Kidney (tissue), 14 donors: ENCODE data around the gene DHRS7B. TPM values are rescaled to one million over a fixed set of nuclear protein-coding genes. Genes with fewer than 3 reads are reported as not detected.

ENCODE experiments used
- DNase-seq, 5 donors: peaks; one replicate each; pipeline ENCODE4 v3.0.0-alpha.2; 2013 to 2020
- FAIRE-seq: peaks from 2 replicates; lab custom pipeline; 2012; peaks lifted over from hg19 to GRCh38; lab: Jason Lieb, UNC
- H3K27ac ChIP-seq, 2 donors: one replicate each; pipeline ENCODE4 v1.7.0; 2013; ENCODE audit warnings: low read depth in 2 of 2, low read length in 2 of 2, inconsistent platforms in 1 of 2
- H3K27me3 ChIP-seq: one replicate; pipeline ENCODE4 v1.7.1; 2013; ENCODE audit warnings: low read length, inconsistent platforms; ENCODE audit not compliant: control insufficient read depth, insufficient read depth
- H3K36me3 ChIP-seq, 3 donors: one replicate each; pipeline versions ENCODE4 v1.7.0 to v1.7.1; 2013; ENCODE audit warnings: low read length in 3 of 3, control low read depth in 1 of 3, inconsistent platforms in 1 of 3; ENCODE audit not compliant: insufficient read depth in 3 of 3, control insufficient read depth in 2 of 3
- H3K4me1 ChIP-seq, 3 donors: one replicate each; pipeline versions ENCODE4 v1.7.0 to v1.7.1; 2013; ENCODE audit warnings: low read length in 3 of 3, inconsistent platforms in 1 of 3, low read depth in 1 of 3; ENCODE audit not compliant: control insufficient read depth in 2 of 3, insufficient read depth in 2 of 3
- H3K4me3 ChIP-seq, 3 donors: one replicate each; pipeline versions ENCODE4 v1.7.0 to v1.8.1; 2013; ENCODE audit warnings: low read length in 3 of 3, control low read depth in 1 of 3, inconsistent platforms in 1 of 3
- H3K9ac ChIP-seq, 3 donors: one replicate each; pipeline versions ENCODE4 v1.7.0 to v1.7.1; 2013; ENCODE audit warnings: low read length in 3 of 3, control low read depth in 1 of 3, inconsistent platforms in 1 of 3
- H3K9me3 ChIP-seq, 3 donors: one replicate each; pipeline versions ENCODE4 v1.7.0 to v1.7.1; 2013; ENCODE audit warnings: low read length in 3 of 3, control low read depth in 1 of 3, inconsistent platforms in 1 of 3; ENCODE audit not compliant: control insufficient read depth in 2 of 3, insufficient read depth in 1 of 3
- intact Hi-C: fragments of 100-400 bp; cut with DNase I; formaldehyde crosslinking; loops from one replicate; pipeline ENCODE4 v1.11.1; 2022
- polyA plus RNA-seq: library from polyadenylated mRNA; stranded (reverse); fragments of 350-450 nt; fragmentation: Illumina TruSeq; extraction: RNeasy Lipid Tissue Mini Kit (QIAGEN cat#74804); gene quantifications from one replicate; pipeline ENCODE4 v1.2.3, GENCODE V29; 2014; ENCODE audit warnings: low read depth, low replicate concordance; ENCODE audit not compliant: insufficient read depth
- total RNA-seq: library from RNA; stranded (reverse); fragmentation: NEBNext Ultra II Directional; extraction: Animal tissue kit (Norgen Biotek cat#: 25700); gene quantifications from one replicate; pipeline ENCODE4 v1.2.1, GENCODE V29; 2021
- TF ChIP-seq, protein P1 (sequence below): IDR thresholded peaks from 3 replicates; pipeline ENCODE4 v1.5.1; 2012; ENCODE audit warnings: mild to moderate bottlenecking, moderate library complexity, borderline replicate concordance; ENCODE audit not compliant: insufficient read depth; ENCODE audit errors: extremely low read depth
- donor health status: control.
- donor health status: control.
- donor health status: control.
- donor health status: control.
- donor health status: control.
- donor health status: DM: yes; HTN: yes; CAD: no.
- donor health status: Normal renal cell carcinoma (clear cell type).

The DHRS7B gene
- total and polyA plus RNA-seq, 2 donors from 2014 or later, result 19.9 to 58.8 TPM

DNA sequence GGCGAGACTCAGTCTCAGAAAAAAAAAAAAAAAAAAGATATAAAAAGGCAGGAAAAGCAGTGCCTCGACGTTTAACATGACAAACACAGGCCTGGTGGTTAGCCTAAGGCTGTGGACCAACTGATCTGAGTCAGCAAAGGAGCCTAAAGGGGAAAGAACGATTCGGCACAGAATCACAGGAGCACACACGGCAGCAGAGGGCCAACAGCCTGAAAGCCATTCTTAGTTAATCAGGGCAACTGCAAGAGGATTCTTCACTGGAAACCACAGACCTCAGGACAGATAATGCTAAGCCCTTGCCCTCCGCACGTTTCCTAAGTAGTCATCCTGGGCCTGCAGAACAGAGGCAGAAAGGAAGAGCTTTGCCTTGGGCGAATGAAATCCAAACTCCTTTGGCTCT is 72.5 kb downstream of the DHRS7B start:
- no peak for FAIRE-seq
- Histone ChIP-seq H3K4me1 (peaks cover 0 to 5% (median 0%) of the 10 kb centered on the region in 3 donors), H3K9ac (no peak overlapping the region), H3K36me3 (peaks cover 2 to 5% (median 2%) of the 10 kb centered on the region in 3 donors), H3K27ac (no peak overlapping the region), H3K27me3 (no peaks in the 10 kb centered on the region), H3K4me3 (no peak overlapping the region), H3K9me3 (no peaks in the 10 kb centered on the region)
- TF ChIP-seq, protein P1, sequence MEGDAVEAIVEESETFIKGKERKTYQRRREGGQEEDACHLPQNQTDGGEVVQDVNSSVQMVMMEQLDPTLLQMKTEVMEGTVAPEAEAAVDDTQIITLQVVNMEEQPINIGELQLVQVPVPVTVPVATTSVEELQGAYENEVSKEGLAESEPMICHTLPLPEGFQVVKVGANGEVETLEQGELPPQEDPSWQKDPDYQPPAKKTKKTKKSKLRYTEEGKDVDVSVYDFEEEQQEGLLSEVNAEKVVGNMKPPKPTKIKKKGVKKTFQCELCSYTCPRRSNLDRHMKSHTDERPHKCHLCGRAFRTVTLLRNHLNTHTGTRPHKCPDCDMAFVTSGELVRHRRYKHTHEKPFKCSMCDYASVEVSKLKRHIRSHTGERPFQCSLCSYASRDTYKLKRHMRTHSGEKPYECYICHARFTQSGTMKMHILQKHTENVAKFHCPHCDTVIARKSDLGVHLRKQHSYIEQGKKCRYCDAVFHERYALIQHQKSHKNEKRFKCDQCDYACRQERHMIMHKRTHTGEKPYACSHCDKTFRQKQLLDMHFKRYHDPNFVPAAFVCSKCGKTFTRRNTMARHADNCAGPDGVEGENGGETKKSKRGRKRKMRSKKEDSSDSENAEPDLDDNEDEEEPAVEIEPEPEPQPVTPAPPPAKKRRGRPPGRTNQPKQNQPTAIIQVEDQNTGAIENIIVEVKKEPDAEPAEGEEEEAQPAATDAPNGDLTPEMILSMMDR, result no peak
- intact Hi-C loops, result no loop called here
- no peak for DNase-seq

DNA sequence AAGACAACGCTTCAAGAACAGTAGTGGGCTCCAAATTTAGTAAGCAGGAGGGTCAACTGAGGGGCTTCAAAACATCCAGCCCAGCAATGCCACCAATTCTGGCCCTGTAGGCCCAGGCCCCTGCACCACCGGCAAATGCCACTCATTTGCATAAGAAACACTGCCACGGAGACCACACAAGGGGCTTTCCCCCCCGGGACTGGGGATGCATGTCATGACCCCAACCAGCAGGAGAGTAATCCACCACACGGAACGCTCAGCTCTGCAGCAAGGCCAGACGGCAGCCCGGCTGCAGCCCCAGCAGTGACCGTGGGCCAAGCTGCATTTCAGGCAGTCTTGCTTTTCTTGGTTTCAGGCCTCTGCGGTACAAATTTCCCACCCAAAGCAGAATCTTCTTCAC is 73.1 kb downstream of the DHRS7B start:
- H3K27me3 ChIP-seq, result no peaks in the 10 kb centered on the region
- no peak overlapping the region for H3K27ac ChIP-seq
- FAIRE-seq (no peak), DNase-seq (no peak)
- TF ChIP-seq, protein P1, result no peak
- no peak overlapping the region for H3K9ac ChIP-seq
- peaks cover 0 to 5% (median 0%) of the 10 kb centered on the region in 3 donors for H3K4me1 ChIP-seq
- intact Hi-C loops, result no loop called here
- no peak overlapping the region for H3K4me3 ChIP-seq
- H3K9me3 ChIP-seq, result no peaks in the 10 kb centered on the region
- H3K36me3 ChIP-seq, result peaks cover 2 to 5% (median 2%) of the 10 kb centered on the region in 3 donors

GRCh38 chr17:21200590-21201297 is 74.0 kb downstream of the DHRS7B start:
- TF ChIP-seq, protein P1, result no peak
- no peak overlapping the region for H3K9ac ChIP-seq
- no peak overlapping the region for H3K4me3 ChIP-seq
- DNase-seq (no peak), FAIRE-seq (no peak)
- no peaks in the 10 kb centered on the region for H3K27me3 ChIP-seq
- peaks cover 0 to 7% (median 0%) of the 10 kb centered on the region in 3 donors for H3K4me1 ChIP-seq
- H3K36me3 ChIP-seq, result peaks cover under 1 to 5% (median under 1%) of the 10 kb centered on the region in 3 donors
- no peaks in the 10 kb centered on the region for H3K9me3 ChIP-seq
- H3K27ac ChIP-seq, result no peak overlapping the region
- intact Hi-C loops, result no loop called here
